ENCODE data around the gene IPO13. TPM values are rescaled to one million over a fixed set of nuclear protein-coding genes. Genes with fewer than 3 reads are reported as not detected.

IPO13 gene
- total RNA-seq, 1 experiment from 2014 or later: 19.8 TPM

DNA sequence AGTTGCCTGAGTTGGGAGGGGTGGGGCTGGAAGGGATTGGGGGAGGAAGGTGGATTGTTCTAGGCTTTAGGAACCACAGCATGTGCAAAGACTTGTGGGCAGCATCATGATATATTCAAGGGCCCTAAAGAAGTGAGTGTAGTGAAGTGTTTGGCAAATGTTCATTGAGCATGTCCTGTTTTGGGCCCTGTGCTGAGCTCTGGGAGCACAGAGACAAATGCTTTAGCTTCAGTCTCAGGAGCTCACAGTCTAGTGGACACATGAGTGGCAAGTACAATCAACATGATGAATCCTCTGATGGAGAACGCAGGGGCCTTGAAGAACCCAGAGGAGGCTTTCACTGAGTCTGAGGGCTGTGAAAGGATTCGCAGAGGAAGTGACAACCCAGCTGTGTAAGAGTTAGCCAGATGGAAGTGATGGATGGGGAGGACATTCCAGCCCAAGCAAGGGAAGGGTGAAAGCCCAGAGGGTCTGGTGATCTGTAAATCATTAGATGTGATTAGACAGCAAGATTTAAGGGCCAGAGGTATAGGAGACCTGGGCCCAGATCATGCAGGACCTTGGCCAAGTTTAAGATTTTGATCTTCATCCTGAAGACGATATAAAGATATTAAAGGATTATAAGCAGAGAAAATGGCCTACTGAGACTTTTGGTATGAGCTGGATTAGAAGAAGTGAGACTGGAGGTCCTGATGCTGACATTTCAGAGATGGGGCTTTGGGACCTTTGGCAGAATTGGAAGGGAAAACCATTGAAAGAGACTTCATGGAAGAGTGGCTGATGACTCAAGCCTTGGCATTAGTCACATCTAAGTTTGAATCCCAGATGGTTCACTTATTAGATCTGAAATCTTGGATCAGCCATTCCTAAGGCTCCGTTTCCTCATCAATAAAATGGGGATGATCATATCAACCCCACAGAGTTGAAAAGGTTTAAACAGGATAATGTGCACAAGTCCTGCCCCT is 4.6 kb downstream of the IPO13 start:
- Histone ChIP-seq H3K27ac (ENCODE audit: low read length) (no peak overlapping the region), H3K4me1 (ENCODE audit: low read length) (peaks cover 29% of the 10 kb centered on the region), H2AFZ (ENCODE audit: low read length) (no peak overlapping the region), H3K4me2 (ENCODE audit: low read depth, low read length, poor library complexity, severe bottlenecking) (no peak overlapping the region), H3K4me3 (ENCODE audit: low read length) (no peak overlapping the region), H4K20me1 (ENCODE audit: insufficient read depth, low read depth, low read length) (no peaks in the 10 kb centered on the region), H3K27me3 (ENCODE audit: low read length) (no peaks in the 10 kb centered on the region), H3K79me2 (ENCODE audit: low read length) (peaks cover 55% of the 10 kb centered on the region), H3K9me3 (ENCODE audit: low read length) (no peaks in the 10 kb centered on the region), H3K36me3 (ENCODE audit: insufficient read depth, low read length) (no peaks in the 10 kb centered on the region), H3K9ac (ENCODE audit: low read length) (no peak overlapping the region), H3K9me2 (replicated peaks; ENCODE audit: insufficient read depth, low read length) (no peaks in the 10 kb centered on the region)
- no peak for DNase-seq

DNA sequence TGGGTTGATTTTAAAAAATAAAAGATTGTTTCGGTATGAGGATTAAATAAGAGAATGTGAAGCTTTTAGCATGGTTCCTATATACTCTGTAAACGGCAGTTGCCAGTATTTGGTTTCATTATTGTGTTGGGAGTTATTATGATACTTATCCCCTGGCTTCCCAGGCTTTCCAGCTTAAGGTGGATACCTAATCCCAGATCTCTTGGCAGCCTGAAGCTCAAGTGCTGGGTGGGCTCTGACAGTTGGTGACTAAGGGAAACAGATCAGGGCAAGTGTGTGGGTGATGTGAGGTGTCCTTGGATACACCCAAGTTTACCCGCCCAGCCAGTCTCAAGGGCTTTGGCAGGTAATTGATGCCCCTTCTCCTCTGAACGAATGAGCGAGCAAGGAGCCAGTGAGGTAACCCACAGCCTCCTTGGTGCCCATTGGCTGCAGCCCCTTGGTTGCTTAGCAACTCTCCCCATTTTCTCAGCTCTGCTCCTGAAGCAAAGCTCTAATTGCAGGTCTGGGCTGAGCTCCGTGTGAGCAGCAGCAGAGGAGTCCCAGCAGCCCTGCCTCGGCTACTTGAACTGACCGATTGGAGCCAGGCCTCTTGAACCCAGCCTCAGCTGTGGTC is 6.1 kb downstream of the IPO13 start:
- peak overlapping the region; percentile 4; the same call in 1 of the 2 replicates for H3K4me3 ChIP-seq (ENCODE audit: low read length)
- H3K36me3 ChIP-seq (ENCODE audit: insufficient read depth, low read length): no peaks in the 10 kb centered on the region; the same call in 1 of the 2 replicates
- H2AFZ ChIP-seq (ENCODE audit: low read length): no peak overlapping the region
- no peaks in the 10 kb centered on the region for H3K27me3 ChIP-seq (ENCODE audit: low read length)
- no peaks in the 10 kb centered on the region for H3K9me3 ChIP-seq (ENCODE audit: low read length)
- peak overlapping the region; percentile 3; the same call in 1 of the 2 replicates for H3K27ac ChIP-seq (ENCODE audit: low read length)
- H3K4me2 ChIP-seq (ENCODE audit: low read depth, low read length, poor library complexity, severe bottlenecking): peak overlapping the region; percentile 40
- H3K9ac ChIP-seq (ENCODE audit: low read length): peak overlapping the region; percentile 15
- peaks cover 27% of the 10 kb centered on the region for H3K4me1 ChIP-seq (ENCODE audit: low read length)
- peak; percentile 83 for DNase-seq
- H4K20me1 ChIP-seq (ENCODE audit: insufficient read depth, low read depth, low read length): no peaks in the 10 kb centered on the region
- no peaks in the 10 kb centered on the region for H3K9me2 ChIP-seq (replicated peaks; ENCODE audit: insufficient read depth, low read length)
- H3K79me2 ChIP-seq (ENCODE audit: low read length): peaks cover 45% of the 10 kb centered on the region

DNA sequence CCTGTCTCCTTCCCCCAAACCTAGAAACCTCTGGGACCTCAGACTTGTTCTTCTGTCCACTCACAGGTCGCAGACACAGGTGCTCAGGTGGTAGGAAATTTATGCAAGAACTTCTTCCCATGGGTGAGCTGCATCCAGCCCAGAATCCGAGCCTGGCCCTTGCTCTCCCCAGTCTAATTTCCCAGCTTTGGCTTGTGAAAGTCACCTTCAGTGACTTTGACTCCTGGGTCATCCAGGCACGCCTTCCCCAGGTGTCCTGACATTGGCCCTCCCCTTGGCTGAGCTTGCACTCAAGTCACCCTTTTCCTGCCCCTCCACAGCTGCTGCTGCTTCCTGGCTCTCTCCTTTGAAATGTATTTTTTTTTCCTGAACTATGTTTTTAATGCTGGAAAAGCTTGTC is 6.6 kb downstream of the IPO13 start:
- no peak overlapping the region for H3K27ac ChIP-seq (ENCODE audit: low read length)
- no peaks in the 10 kb centered on the region for H3K9me3 ChIP-seq (ENCODE audit: low read length)
- peak overlapping the region; percentile 15 for H3K9ac ChIP-seq (ENCODE audit: low read length)
- no peaks in the 10 kb centered on the region for H3K27me3 ChIP-seq (ENCODE audit: low read length)
- H3K4me3 ChIP-seq (ENCODE audit: low read length): no peak overlapping the region; the same call in 1 of the 2 replicates
- no peaks in the 10 kb centered on the region; the same call in 1 of the 2 replicates for H3K36me3 ChIP-seq (ENCODE audit: insufficient read depth, low read length)
- H4K20me1 ChIP-seq (ENCODE audit: insufficient read depth, low read depth, low read length): no peaks in the 10 kb centered on the region
- H3K4me1 ChIP-seq (ENCODE audit: low read length): peaks cover 21% of the 10 kb centered on the region
- H3K79me2 ChIP-seq (ENCODE audit: low read length): peaks cover 40% of the 10 kb centered on the region
- peak overlapping the region; percentile 40 for H3K4me2 ChIP-seq (ENCODE audit: low read depth, low read length, poor library complexity, severe bottlenecking)
- H3K9me2 ChIP-seq (replicated peaks; ENCODE audit: insufficient read depth, low read length): no peaks in the 10 kb centered on the region
- DNase-seq: no peak
- H2AFZ ChIP-seq (ENCODE audit: low read length): no peak overlapping the region

DNA sequence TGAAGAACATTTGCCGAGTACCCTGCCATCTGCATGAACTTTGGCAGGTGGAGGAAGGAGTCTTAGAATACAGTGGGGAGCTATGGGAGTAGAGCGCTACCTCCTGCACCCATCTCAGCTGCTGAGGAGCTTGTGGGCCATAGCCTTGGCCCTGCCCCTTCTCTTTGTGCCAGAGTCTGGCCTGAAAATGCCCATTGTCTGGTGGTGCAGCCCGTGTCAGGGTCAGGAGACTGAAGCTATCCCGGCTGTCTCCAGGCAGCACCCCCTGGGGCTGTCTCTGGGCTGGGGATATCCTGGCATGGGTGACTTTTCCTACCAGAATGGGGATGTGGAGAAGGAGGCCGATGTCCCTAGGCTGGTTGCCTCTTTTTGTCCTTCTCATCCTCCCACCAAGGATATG is 7.3 kb downstream of the IPO13 start:
- no peak for DNase-seq
- Histone ChIP-seq H3K4me3 (ENCODE audit: low read length) (no peak overlapping the region), H3K9me3 (ENCODE audit: low read length) (no peaks in the 10 kb centered on the region), H3K27ac (ENCODE audit: low read length) (no peak overlapping the region), H3K36me3 (ENCODE audit: insufficient read depth, low read length) (no peaks in the 10 kb centered on the region; the same call in 1 of the 2 replicates), H3K9ac (ENCODE audit: low read length) (no peak overlapping the region), H4K20me1 (ENCODE audit: insufficient read depth, low read depth, low read length) (no peaks in the 10 kb centered on the region), H3K4me1 (ENCODE audit: low read length) (peaks cover 16% of the 10 kb centered on the region), H3K27me3 (ENCODE audit: low read length) (no peaks in the 10 kb centered on the region), H3K4me2 (ENCODE audit: low read depth, low read length, poor library complexity, severe bottlenecking) (no peak overlapping the region), H3K79me2 (ENCODE audit: low read length) (peaks cover 33% of the 10 kb centered on the region), H3K9me2 (replicated peaks; ENCODE audit: insufficient read depth, low read length) (no peaks in the 10 kb centered on the region), H2AFZ (ENCODE audit: low read length) (no peak overlapping the region)

DNA sequence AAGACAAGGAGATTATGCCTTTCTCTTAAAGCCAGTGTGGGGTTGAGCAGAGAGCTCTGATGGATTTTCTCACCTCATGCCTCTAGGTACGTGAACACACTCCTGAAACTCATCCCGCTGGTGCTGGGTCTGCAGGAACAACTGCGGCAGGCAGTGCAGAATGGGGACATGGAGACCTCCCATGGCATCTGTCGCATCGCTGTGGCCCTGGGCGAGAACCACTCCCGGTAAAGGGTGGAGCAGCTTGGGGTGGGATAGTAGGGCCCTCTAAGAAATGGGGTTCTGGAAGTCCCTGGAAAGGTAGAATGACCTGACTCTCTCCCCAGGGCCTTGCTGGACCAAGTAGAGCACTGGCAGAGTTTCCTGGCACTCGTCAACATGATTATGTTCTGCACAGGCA is 9.5 kb downstream of the IPO13 start:
- Histone ChIP-seq H3K36me3 (ENCODE audit: insufficient read depth, low read length) (no peaks in the 10 kb centered on the region; the same call in 1 of the 2 replicates), H3K4me1 (ENCODE audit: low read length) (peaks cover 16% of the 10 kb centered on the region), H3K4me2 (ENCODE audit: low read depth, low read length, poor library complexity, severe bottlenecking) (no peak overlapping the region), H3K9me2 (replicated peaks; ENCODE audit: insufficient read depth, low read length) (no peaks in the 10 kb centered on the region), H2AFZ (ENCODE audit: low read length) (no peak overlapping the region), H3K9me3 (ENCODE audit: low read length) (no peaks in the 10 kb centered on the region), H3K79me2 (ENCODE audit: low read length) (peaks cover 27% of the 10 kb centered on the region), H3K27me3 (ENCODE audit: low read length) (no peaks in the 10 kb centered on the region), H3K9ac (ENCODE audit: low read length) (no peak overlapping the region), H3K27ac (ENCODE audit: low read length) (no peak overlapping the region), H4K20me1 (ENCODE audit: insufficient read depth, low read depth, low read length) (no peaks in the 10 kb centered on the region), H3K4me3 (ENCODE audit: low read length) (no peak overlapping the region)
- no peak for DNase-seq

DNA sequence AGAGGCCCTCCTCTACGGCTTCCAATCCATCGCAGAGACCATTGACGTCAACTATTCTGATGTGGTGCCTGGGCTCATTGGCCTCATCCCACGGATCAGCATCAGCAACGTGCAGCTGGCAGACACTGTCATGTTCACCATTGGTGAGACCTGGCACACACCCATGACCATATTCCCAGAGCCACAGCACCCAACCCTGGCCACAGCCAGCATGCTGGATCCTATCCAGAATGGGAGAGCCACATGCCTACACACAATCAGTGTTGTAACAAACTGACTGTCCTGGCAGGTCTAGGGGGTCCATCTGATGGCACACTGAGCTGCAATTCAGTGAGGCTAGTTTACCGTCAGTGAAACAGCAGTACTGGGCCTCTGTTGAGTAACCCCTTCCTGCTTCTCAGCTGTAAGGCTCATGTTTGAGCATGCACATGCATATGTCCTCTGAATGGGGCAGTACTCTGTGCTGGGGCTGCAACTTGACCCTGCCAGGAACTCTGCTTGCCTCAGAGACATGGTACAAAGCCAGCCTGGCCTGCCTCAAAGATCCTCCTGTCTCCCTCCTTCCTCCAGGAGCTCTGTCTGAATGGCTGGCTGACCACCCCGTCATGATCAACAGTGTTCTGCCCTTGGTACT is 10.8 kb downstream of the IPO13 start:
- Histone ChIP-seq H3K4me3 (ENCODE audit: low read length) (no peak overlapping the region), H2AFZ (ENCODE audit: low read length) (no peak overlapping the region), H3K9ac (ENCODE audit: low read length) (no peak overlapping the region), H4K20me1 (ENCODE audit: insufficient read depth, low read depth, low read length) (no peaks in the 10 kb centered on the region), H3K4me1 (ENCODE audit: low read length) (peaks cover 12% of the 10 kb centered on the region), H3K4me2 (ENCODE audit: low read depth, low read length, poor library complexity, severe bottlenecking) (no peak overlapping the region), H3K27me3 (ENCODE audit: low read length) (no peaks in the 10 kb centered on the region), H3K36me3 (ENCODE audit: insufficient read depth, low read length) (no peaks in the 10 kb centered on the region; the same call in 1 of the 2 replicates), H3K27ac (ENCODE audit: low read length) (no peak overlapping the region), H3K79me2 (ENCODE audit: low read length) (peaks cover 21% of the 10 kb centered on the region), H3K9me3 (ENCODE audit: low read length) (no peaks in the 10 kb centered on the region), H3K9me2 (replicated peaks; ENCODE audit: insufficient read depth, low read length) (no peaks in the 10 kb centered on the region)
- DNase-seq: no peak

DNA sequence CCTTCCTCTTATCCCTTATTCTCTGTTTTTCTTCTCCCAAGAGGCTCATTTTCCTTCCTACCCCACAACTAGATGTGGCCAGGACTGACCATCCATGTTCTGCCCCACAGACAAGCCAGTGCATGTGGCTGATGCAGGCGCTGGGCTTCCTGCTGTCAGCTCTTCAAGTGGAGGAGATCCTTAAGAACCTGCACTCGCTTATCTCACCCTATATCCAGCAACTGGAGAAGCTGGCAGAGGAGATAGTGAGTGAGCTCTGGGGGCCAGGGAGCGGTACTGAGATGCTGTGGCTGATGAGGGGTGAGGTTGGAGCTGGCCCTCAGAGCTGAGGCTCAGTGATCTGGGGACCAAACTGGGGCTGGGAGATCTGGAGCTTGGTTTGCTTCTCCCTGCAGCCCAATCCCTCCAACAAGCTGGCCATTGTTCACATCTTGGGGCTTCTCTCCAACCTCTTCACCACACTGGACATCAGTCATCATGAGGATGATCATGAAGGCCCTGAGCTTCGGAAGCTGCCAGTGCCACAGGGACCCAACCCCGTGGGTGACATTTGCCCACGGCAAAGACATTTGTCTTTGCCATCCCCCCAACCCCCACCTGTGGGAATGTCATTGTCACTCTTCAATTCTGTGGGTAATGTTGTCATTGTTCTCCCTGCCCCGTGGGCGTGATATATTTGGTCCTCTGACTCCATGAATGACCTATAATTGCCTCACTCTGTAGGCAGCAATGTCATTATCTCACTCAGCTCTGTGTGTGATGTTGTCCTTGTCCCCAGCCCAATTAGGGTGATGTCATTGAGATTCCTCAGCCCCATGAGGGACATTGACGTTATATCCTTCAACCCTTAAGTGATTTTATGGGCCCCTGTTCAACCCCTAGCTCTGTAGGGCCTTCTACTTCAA is 11.9 kb downstream of the IPO13 start:
- Histone ChIP-seq H3K9me3 (ENCODE audit: low read length) (no peaks in the 10 kb centered on the region), H3K79me2 (ENCODE audit: low read length) (peaks cover 14% of the 10 kb centered on the region), H2AFZ (ENCODE audit: low read length) (no peak overlapping the region), H3K27ac (ENCODE audit: low read length) (no peak overlapping the region), H3K4me1 (ENCODE audit: low read length) (peaks cover 1% of the 10 kb centered on the region), H3K9ac (ENCODE audit: low read length) (no peak overlapping the region), H3K4me3 (ENCODE audit: low read length) (no peak overlapping the region), H3K4me2 (ENCODE audit: low read depth, low read length, poor library complexity, severe bottlenecking) (no peak overlapping the region), H4K20me1 (ENCODE audit: insufficient read depth, low read depth, low read length) (no peaks in the 10 kb centered on the region), H3K9me2 (replicated peaks; ENCODE audit: insufficient read depth, low read length) (no peaks in the 10 kb centered on the region), H3K36me3 (ENCODE audit: insufficient read depth, low read length) (no peaks in the 10 kb centered on the region; the same call in 1 of the 2 replicates), H3K27me3 (ENCODE audit: low read length) (no peaks in the 10 kb centered on the region)
- no peak for DNase-seq
